ENCODE results near the gene TEF. TPM values are rescaled to one million over a fixed set of nuclear protein-coding genes. Genes with fewer than 3 reads are reported as not detected.

TEF gene
- total RNA-seq, 1 donor from 2014 or later, result 11.4 TPM

DNA sequence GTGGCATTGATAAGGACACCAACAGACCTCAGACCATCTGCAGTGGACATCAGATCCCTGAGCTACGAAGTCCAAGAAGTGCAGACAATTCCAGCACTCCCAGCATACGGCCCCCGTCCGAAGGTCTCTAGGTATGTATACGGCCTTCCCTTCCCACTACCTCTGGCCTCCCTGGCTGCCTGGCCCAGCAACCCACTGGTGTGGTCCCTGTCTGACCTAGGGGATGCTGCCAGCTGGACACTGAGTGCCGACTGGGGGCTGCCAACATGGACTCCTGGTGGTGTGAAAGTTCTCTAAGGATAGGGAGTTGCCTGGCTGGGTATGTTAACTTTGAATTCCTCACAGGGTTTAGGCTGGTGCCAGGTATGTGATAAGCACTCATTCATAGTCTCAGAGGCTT, 17.5 kb upstream of the TEF start:
- no peak overlapping the region for H3K4me3 Mint-ChIP-seq (ENCODE audit: low read depth)
- H3K27me3 Mint-ChIP-seq, result peaks cover 3% of the 10 kb centered on the region
- peak overlapping the region; percentile 16 for H3K27ac Mint-ChIP-seq
- H3K36me3 Mint-ChIP-seq (ENCODE audit: insufficient read depth), result peaks cover 1% of the 10 kb centered on the region
- no peak for DNase-seq (ENCODE audit: low spot score, unreplicated experiment)
- no peak for TF ChIP-seq CTCF (IDR thresholded peaks at IDR 0.05; ENCODE audit: unreplicated experiment)
- H3K9me3 Mint-ChIP-seq (ENCODE audit: low read depth), result no peaks in the 10 kb centered on the region
- peaks cover 16% of the 10 kb centered on the region for H3K4me1 Mint-ChIP-seq (ENCODE audit: low read depth)

- peaks cover 12% of the 10 kb centered on the region for H3K4me1 Mint-ChIP-seq (ENCODE audit: low read depth)
- no peak for DNase-seq (ENCODE audit: low spot score, unreplicated experiment)
- no peak for TF ChIP-seq CTCF (IDR thresholded peaks at IDR 0.05; ENCODE audit: unreplicated experiment)
- peaks cover 3% of the 10 kb centered on the region for H3K27me3 Mint-ChIP-seq
- no peak overlapping the region for H3K27ac Mint-ChIP-seq
- H3K9me3 Mint-ChIP-seq (ENCODE audit: low read depth), result no peaks in the 10 kb centered on the region
- H3K36me3 Mint-ChIP-seq (ENCODE audit: insufficient read depth), result no peaks in the 10 kb centered on the region
- no peak overlapping the region for H3K4me3 Mint-ChIP-seq (ENCODE audit: low read depth)
These were observed 16.8 kb upstream of the TEF start for GRCh38 chr22:41364955-41365354.

DNA sequence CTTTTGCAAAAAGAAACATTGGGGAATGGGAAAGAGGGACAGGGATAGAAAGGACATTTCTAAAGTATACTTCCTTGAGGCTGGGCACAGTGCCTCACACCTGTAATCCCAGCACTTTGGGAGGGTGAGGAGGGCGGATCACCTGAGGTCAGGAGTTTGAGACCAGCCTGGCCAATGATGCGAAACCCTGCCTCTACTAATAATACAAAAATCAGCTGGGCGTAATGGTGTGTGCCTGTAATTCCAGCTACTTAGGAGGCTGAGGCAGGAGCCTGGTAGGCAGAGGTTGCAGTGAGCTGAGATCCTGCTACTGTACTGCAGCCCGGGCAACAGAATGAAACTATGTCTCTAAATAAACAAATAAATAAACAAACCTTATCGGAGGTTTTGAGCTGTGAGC, 16.3 kb upstream of the TEF start:
- H3K27ac Mint-ChIP-seq, result no peak overlapping the region
- H3K36me3 Mint-ChIP-seq (ENCODE audit: insufficient read depth), result no peaks in the 10 kb centered on the region

GRCh38 chr22:41366323-41367029, 15.3 kb upstream of the TEF start:
- H3K9me3 Mint-ChIP-seq (ENCODE audit: low read depth), result no peaks in the 10 kb centered on the region
- peaks cover 3% of the 10 kb centered on the region for H3K27me3 Mint-ChIP-seq
- H3K4me1 Mint-ChIP-seq (ENCODE audit: low read depth), result peaks cover 10% of the 10 kb centered on the region
- H3K36me3 Mint-ChIP-seq (ENCODE audit: insufficient read depth), result no peaks in the 10 kb centered on the region
- H3K4me3 Mint-ChIP-seq (ENCODE audit: low read depth), result no peak overlapping the region
- DNase-seq (ENCODE audit: low spot score, unreplicated experiment), result no peak
- no peak for TF ChIP-seq CTCF (IDR thresholded peaks at IDR 0.05; ENCODE audit: unreplicated experiment)
- peak overlapping the region; percentile 52 for H3K27ac Mint-ChIP-seq

More for the DNA sequence above, 16.3 kb upstream of the TEF start:
- TF ChIP-seq CTCF (IDR thresholded peaks at IDR 0.05; ENCODE audit: unreplicated experiment), result no peak
- no peak overlapping the region for H3K4me3 Mint-ChIP-seq (ENCODE audit: low read depth)
- H3K27me3 Mint-ChIP-seq, result peaks cover 3% of the 10 kb centered on the region
- H3K9me3 Mint-ChIP-seq (ENCODE audit: low read depth), result no peaks in the 10 kb centered on the region
- DNase-seq (ENCODE audit: low spot score, unreplicated experiment), result no peak
- peaks cover 7% of the 10 kb centered on the region for H3K4me1 Mint-ChIP-seq (ENCODE audit: low read depth)

GRCh38 chr22:41367039-41367679, 14.6 kb upstream of the TEF start:
- Mint-ChIP-seq H3K9me3 (ENCODE audit: low read depth) (no peaks in the 10 kb centered on the region), H3K36me3 (ENCODE audit: insufficient read depth) (no peaks in the 10 kb centered on the region), H3K27me3 (peaks cover 3% of the 10 kb centered on the region), H3K27ac (no peak overlapping the region), H3K4me1 (ENCODE audit: low read depth) (peaks cover 10% of the 10 kb centered on the region), H3K4me3 (ENCODE audit: low read depth) (no peak overlapping the region)
- DNase-seq (ENCODE audit: low spot score, unreplicated experiment), result no peak
- no peak for TF ChIP-seq CTCF (IDR thresholded peaks at IDR 0.05; ENCODE audit: unreplicated experiment)
